MV-4-11 (cell line): ENCODE data around the gene UGCG.

Source experiments
- DNase-seq: peaks from one replicate; lab custom pipeline; 2025; lab: John Stamatoyannopoulos, UW

Gene UGCG

GRCh38 chr9:111984086-111984802 is 87.6 kb downstream of the UGCG start:
- no peak for DNase-seq
